Measurements from ENCODE around the gene ARMC5.

ARMC5 gene

DNA sequence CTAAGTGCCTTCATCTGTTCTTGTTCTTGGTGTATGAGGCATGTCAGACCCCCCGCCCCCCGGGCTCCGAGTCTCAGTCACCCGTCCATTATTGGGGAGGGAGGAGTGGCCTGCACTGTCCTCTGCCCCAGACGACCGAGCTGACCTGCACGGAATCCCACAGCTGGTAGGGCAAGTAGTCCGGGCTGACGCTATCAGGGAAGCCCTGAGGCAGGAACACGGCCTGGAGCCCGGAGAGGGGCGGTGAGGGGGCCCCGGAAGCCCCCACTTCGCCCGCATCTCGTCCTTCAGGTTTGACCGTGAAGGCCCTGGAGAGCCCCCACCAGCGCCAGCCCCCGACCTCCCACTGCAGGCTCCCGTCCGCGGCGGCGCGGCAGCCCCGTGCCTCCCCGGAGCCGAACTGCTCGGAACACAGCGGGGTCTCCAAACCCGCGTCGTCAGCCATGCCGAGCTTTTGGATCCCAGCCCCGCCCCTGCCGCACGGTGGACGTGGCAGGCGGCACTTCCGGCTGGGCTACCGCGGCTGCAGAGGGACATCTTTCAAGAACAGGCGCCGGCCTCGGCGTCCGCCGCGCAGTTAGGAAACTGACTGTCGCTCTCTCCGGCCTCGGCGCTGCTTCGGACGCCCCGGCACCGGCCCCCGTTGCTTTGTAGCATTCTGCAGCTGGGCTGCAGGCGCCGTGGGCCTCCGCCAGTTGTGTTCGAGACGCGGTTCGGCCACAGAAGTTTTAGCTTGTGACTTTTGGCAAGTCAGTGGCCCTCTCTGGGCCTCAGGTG lies 48.8 kb downstream of the ARMC5 start, which contains the start of gene RUSF1:
Gene RUSF1 (minus strand): TSS at position 463 of the 777 bp plus-strand sequence. CDS start 18 bp downstream, at position 445.
- TF ChIP-seq GATA2 (IDR thresholded peaks at IDR 0.05; ENCODE audit: low read depth, low read length), result no peak
- no peak for TF ChIP-seq GATA3 (IDR thresholded peaks at IDR 0.05; ENCODE audit: low read depth, low read length)

- TF ChIP-seq GATA2 (IDR thresholded peaks at IDR 0.05; ENCODE audit: low read depth, low read length) (no peak), GATA3 (IDR thresholded peaks at IDR 0.05; ENCODE audit: low read depth, low read length) (no peak)
Observed at GRCh38 chr16:31508706-31509195, 49.5 kb downstream of the ARMC5 start.

DNA sequence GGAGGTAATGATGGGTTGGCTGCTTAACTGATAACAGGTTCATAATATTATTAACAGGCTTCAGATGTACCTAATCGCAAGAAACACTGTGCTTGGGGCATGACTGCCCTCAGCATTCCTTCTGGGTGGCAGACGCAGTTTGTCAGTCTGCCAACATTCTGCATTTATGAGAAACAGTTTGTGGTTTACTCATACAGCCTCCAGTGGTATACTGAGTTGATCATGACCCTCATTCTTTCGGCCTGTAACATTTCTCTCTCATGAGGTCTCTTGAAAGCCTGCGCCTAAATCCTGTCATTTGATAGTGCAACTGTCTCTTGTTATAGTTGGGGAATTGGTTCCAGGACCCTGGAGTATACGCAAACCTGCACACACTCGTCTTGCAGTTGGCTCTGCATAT lies 53.8 kb downstream of the ARMC5 start:
- TF ChIP-seq GATA3 (IDR thresholded peaks at IDR 0.05; ENCODE audit: low read depth, low read length) (no peak), GATA2 (IDR thresholded peaks at IDR 0.05; ENCODE audit: low read depth, low read length) (no peak)

DNA sequence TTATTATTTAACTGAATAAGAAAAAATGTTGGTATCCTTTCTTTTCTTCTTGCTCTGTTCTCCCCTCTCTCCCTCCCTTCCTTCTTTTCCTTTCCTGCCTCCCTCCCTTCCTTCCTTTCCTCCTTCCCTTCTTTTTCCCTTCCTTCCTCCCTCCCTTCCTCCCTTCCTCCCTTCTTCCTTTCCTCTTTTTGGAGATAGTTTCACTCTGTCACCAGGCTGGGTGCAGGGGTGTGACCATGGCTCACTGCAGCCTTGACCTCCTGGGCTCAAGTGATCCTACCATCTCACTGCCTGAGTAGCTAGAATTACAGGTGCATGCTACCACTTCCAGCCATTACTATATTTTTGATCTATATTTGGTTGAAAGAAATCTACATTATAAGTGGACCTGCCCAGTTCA lies 54.6 kb downstream of the ARMC5 start:
- TF ChIP-seq GATA2 (IDR thresholded peaks at IDR 0.05; ENCODE audit: low read depth, low read length) (no peak), GATA3 (IDR thresholded peaks at IDR 0.05; ENCODE audit: low read depth, low read length) (no peak)
